ENCODE data around the gene IGLL5.

IGLL5 gene

DNA sequence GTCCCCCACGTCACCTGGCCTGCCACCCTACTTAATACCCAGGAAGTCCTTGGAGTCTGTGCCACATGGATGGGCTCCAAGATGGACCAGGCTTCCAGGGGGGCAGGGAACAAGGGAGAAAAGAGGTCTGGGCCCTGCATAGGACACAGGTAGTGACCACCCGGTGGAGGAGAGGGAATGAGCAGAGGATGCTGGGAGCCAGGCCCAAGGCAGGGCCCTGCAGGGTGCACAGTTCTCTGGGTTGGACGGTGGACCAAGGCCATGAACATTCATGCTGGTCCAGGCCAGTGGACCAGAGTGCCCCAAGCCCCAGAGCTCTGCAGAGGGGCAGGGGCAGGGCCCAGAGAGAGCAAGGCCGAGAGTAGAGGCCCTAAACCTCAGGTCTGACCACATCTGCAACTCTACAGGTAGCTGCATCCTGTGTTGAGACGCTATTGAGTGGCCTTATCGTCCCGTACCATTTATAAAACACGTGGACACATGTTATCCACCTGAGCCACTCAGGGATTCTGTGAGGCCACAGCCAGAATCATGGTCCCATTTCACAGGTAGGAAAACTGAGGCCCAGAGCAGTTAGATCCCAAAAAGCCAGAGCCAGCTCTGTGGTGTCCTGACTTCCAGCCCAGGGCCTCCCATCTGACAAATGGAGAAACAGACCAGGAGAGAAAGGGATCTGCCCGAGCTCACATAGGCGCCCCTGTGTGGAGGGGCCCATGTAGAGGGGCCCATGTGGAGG lies 46.4 kb downstream of the IGLL5 start:
- Histone ChIP-seq H3K4me3 (ENCODE audit: insufficient read depth, low read depth, low read length, poor library complexity, severe bottlenecking) (no peak overlapping the region), H3K27ac (ENCODE audit: insufficient read depth, low read length, poor library complexity, severe bottlenecking) (no peak overlapping the region), H3K4me1 (ENCODE audit: control insufficient read depth, insufficient read depth, low read length, poor library complexity, severe bottlenecking) (peaks cover 2% of the 10 kb centered on the region), H3K9me3 (ENCODE audit: control insufficient read depth, low read length) (no peaks in the 10 kb centered on the region), H3K27me3 (replicated peaks; ENCODE audit: control insufficient read depth, insufficient read depth, low read length, poor library complexity, severe bottlenecking) (no peaks in the 10 kb centered on the region), H3K36me3 (ENCODE audit: control insufficient read depth, insufficient read depth, low read length) (no peaks in the 10 kb centered on the region)
- DNase-seq, result no peak

DNA sequence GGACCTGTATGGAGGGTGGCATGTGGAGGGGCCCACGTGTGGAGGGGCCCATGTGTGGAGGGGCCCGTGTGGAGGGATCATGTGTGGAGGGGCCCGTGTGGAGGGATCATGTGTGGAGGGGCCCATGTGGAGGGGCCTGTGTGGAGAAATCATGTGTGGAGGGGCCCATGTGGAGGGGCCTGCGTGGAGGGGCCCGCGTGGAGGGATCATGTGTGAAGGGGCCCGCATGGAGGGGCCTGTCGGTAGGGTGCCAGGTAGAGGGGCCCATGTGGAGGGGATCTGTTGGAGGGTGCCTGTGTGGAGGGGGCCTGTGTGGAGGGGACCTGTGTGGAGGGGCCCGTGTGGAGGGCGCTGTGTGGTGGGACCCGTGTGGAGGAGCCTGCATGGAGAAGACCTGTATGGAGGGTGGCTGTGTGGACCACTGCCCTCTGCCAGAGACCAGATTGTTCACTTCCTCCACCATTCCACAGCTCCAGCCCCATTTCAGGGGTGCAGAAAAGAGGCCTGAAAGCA lies 47.0 kb downstream of the IGLL5 start:
- H3K4me1 ChIP-seq (ENCODE audit: control insufficient read depth, insufficient read depth, low read length, poor library complexity, severe bottlenecking), result no peaks in the 10 kb centered on the region
- H3K27ac ChIP-seq (ENCODE audit: insufficient read depth, low read length, poor library complexity, severe bottlenecking), result no peak overlapping the region
- H3K36me3 ChIP-seq (ENCODE audit: control insufficient read depth, insufficient read depth, low read length), result no peaks in the 10 kb centered on the region
- H3K4me3 ChIP-seq (ENCODE audit: insufficient read depth, low read depth, low read length, poor library complexity, severe bottlenecking), result no peak overlapping the region
- no peaks in the 10 kb centered on the region for H3K9me3 ChIP-seq (ENCODE audit: control insufficient read depth, low read length)
- no peaks in the 10 kb centered on the region for H3K27me3 ChIP-seq (replicated peaks; ENCODE audit: control insufficient read depth, insufficient read depth, low read length, poor library complexity, severe bottlenecking)
- DNase-seq, result no peak

DNA sequence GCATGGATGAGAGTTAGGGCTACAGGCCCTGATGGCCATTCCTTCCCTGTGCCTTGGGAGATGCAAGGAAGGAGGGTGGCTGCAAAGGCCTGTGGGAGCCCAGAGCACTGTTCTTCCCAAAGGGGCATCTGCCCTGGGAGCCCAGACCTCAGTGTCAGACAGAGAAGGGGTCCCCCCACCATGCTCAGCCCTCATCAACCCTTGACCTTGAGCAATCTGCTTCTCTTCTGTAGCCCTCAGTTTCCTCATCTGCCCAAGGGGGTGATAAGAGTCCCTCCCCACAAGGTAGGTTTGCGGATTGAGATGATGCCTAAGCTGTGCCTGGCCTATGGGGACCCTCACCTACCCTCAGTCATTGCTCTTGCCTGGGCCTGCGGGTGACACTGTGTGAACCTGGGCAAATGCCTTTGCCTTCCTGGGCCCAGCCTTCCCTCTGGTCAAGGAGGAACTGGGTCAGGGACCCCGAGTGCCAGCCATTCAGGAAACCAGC lies 47.5 kb downstream of the IGLL5 start:
- H3K4me3 ChIP-seq (ENCODE audit: insufficient read depth, low read depth, low read length, poor library complexity, severe bottlenecking), result no peak overlapping the region
- no peaks in the 10 kb centered on the region for H3K27me3 ChIP-seq (replicated peaks; ENCODE audit: control insufficient read depth, insufficient read depth, low read length, poor library complexity, severe bottlenecking)
- DNase-seq, result no peak
- H3K9me3 ChIP-seq (ENCODE audit: control insufficient read depth, low read length), result no peaks in the 10 kb centered on the region
- H3K36me3 ChIP-seq (ENCODE audit: control insufficient read depth, insufficient read depth, low read length), result no peaks in the 10 kb centered on the region
- H3K27ac ChIP-seq (ENCODE audit: insufficient read depth, low read length, poor library complexity, severe bottlenecking), result no peak overlapping the region
- H3K4me1 ChIP-seq (ENCODE audit: control insufficient read depth, insufficient read depth, low read length, poor library complexity, severe bottlenecking), result no peaks in the 10 kb centered on the region

DNA sequence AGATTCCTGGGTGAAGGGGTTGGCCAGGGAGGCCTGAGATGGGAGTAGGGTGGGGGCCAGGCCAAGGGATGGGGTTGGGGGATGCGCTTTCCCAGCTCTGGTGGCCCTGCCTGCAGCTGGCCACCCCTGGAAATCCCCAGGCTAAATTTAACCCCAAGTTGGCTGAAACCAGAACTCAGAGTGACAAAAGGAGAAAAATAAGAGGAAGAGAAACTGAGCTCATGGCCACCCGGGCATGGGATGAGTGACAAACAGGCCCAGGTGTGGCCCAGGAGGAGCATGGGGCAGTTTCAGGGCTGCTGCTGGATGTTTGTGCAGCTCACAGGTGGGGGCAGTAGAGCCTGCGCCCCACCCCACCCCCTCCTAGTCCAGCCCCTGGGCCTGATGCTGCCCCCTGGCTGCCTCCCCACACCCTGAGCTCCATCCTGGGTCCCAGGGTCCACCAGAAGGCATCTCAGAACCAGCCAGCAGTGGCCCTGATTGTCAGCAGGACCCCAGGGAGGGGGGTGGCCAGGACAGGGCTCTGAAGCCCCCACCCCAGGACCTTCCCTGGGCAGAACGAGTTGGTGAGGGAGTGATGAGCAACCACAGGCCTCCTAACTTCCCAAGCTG lies 48.0 kb downstream of the IGLL5 start:
- DNase-seq, result no peak
- no peaks in the 10 kb centered on the region for H3K27me3 ChIP-seq (replicated peaks; ENCODE audit: control insufficient read depth, insufficient read depth, low read length, poor library complexity, severe bottlenecking)

DNA sequence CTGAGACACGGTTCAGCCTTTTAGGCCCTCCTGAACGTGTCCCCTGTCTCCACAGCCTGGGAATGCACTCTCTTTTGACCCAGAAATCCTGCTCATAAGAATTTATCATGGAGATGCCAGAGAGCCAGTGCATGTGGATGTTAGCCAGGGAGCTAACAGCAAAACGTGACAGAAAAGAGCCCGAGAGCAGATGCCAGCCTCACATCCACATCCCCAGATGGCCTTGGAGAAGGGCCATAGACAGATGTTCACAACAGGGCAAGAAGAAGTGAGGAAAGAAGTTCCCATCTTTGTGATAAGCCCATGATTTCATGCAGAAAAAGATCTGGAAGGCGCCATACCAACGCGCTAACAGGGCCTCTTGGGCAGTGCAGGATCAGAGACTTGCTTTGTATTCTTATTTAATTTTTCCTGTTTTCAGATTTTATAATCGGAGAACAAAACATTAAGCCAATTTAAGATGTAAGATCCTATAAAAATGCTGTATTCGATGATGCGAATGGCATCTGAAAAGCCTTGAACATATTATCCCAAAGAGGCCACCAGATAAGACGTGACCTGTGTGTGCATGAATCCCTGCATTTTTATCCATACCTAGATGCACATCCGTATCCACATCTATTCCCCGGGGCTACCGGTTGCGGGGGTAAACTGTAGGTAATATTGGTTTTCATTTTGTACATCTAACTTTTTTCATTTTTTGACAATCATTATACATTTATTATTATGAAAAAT lies 48.7 kb downstream of the IGLL5 start:
- H3K36me3 ChIP-seq (ENCODE audit: control insufficient read depth, insufficient read depth, low read length), result no peaks in the 10 kb centered on the region
- DNase-seq, result no peak
- no peak overlapping the region for H3K4me3 ChIP-seq (ENCODE audit: insufficient read depth, low read depth, low read length, poor library complexity, severe bottlenecking)
- H3K27ac ChIP-seq (ENCODE audit: insufficient read depth, low read length, poor library complexity, severe bottlenecking), result no peak overlapping the region
- no peaks in the 10 kb centered on the region for H3K4me1 ChIP-seq (ENCODE audit: control insufficient read depth, insufficient read depth, low read length, poor library complexity, severe bottlenecking)
- H3K27me3 ChIP-seq (replicated peaks; ENCODE audit: control insufficient read depth, insufficient read depth, low read length, poor library complexity, severe bottlenecking), result no peaks in the 10 kb centered on the region
- no peaks in the 10 kb centered on the region for H3K9me3 ChIP-seq (ENCODE audit: control insufficient read depth, low read length)

More for the DNA sequence above, 48.0 kb downstream of the IGLL5 start:
- Histone ChIP-seq H3K4me3 (ENCODE audit: insufficient read depth, low read depth, low read length, poor library complexity, severe bottlenecking) (no peak overlapping the region), H3K36me3 (ENCODE audit: control insufficient read depth, insufficient read depth, low read length) (no peaks in the 10 kb centered on the region), H3K9me3 (ENCODE audit: control insufficient read depth, low read length) (no peaks in the 10 kb centered on the region), H3K4me1 (ENCODE audit: control insufficient read depth, insufficient read depth, low read length, poor library complexity, severe bottlenecking) (no peaks in the 10 kb centered on the region), H3K27ac (ENCODE audit: insufficient read depth, low read length, poor library complexity, severe bottlenecking) (no peak overlapping the region)

DNA sequence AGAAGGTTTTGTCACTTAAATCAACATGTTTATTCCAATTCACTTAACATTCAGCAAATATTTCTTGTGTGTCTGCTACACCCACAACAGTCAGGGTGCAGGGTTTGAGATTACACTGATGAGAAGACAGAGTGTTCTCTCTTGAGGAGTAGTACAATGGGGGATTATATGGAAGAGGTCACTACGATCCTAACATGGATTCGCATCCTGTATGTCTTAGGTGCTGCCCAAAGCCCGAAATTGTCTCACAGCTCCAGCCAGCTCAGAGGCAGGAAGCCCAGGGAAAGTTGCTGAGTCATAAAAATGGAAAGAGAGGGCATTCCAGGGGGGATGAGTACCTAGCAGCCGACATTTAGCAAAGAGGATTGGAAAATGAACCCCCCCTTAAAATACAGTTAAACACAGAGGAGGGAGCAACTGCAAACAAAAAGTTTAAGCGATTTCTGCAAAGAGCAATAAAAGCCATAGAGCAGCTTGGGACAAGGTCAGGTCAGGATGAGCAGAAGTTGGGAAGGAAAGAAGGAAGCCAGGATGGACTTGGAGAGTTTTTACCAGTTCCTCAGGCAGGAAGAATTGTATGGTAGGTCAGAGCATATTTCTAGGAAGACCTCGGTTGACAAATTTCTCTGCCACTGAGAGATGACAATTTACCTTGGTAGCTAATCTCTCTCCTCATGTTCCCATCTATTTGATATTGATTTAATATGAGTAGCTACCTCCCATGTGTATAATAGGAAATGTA lies 49.5 kb downstream of the IGLL5 start:
- no peaks in the 10 kb centered on the region for H3K27me3 ChIP-seq (replicated peaks; ENCODE audit: control insufficient read depth, insufficient read depth, low read length, poor library complexity, severe bottlenecking)
- no peak overlapping the region for H3K27ac ChIP-seq (ENCODE audit: insufficient read depth, low read length, poor library complexity, severe bottlenecking)
- no peaks in the 10 kb centered on the region for H3K36me3 ChIP-seq (ENCODE audit: control insufficient read depth, insufficient read depth, low read length)
- no peaks in the 10 kb centered on the region for H3K9me3 ChIP-seq (ENCODE audit: control insufficient read depth, low read length)
- DNase-seq, result no peak
- no peak overlapping the region for H3K4me3 ChIP-seq (ENCODE audit: insufficient read depth, low read depth, low read length, poor library complexity, severe bottlenecking)
- no peaks in the 10 kb centered on the region for H3K4me1 ChIP-seq (ENCODE audit: control insufficient read depth, insufficient read depth, low read length, poor library complexity, severe bottlenecking)

DNA sequence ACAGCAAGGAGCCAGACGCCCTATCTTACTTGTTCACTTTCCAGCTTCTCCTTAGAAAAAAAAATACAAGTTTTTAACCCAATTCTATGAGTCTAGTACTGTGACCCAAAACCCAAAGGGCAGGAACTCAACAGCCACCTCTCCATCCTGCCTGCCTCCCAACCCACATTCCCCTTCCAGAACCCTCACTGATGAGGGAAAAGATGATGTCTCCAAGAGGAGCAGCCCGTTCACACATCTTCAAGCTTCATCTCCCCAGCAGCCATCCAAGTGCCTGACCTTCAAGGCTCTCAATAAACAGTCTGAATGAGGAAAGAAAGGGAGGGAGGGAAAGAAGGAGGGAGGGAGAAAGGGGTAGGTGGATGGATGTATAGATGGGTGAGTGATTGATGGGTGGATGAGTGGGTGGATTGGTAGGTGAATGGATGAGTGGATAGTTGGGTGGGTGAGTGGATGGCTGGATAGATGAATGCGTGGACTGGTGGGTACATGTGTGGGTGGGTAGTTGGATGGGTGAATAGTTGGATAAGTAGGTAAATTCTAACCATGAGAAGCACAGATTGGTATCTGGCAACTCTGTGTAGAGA lies 50.4 kb downstream of the IGLL5 start:
- H3K27ac ChIP-seq (ENCODE audit: insufficient read depth, low read length, poor library complexity, severe bottlenecking), result no peak overlapping the region
- DNase-seq, result no peak
- H3K4me1 ChIP-seq (ENCODE audit: control insufficient read depth, insufficient read depth, low read length, poor library complexity, severe bottlenecking), result no peaks in the 10 kb centered on the region
- no peaks in the 10 kb centered on the region for H3K36me3 ChIP-seq (ENCODE audit: control insufficient read depth, insufficient read depth, low read length)
- H3K4me3 ChIP-seq (ENCODE audit: insufficient read depth, low read depth, low read length, poor library complexity, severe bottlenecking), result no peak overlapping the region
- H3K27me3 ChIP-seq (replicated peaks; ENCODE audit: control insufficient read depth, insufficient read depth, low read length, poor library complexity, severe bottlenecking), result no peaks in the 10 kb centered on the region
- no peaks in the 10 kb centered on the region for H3K9me3 ChIP-seq (ENCODE audit: control insufficient read depth, low read length)

DNA sequence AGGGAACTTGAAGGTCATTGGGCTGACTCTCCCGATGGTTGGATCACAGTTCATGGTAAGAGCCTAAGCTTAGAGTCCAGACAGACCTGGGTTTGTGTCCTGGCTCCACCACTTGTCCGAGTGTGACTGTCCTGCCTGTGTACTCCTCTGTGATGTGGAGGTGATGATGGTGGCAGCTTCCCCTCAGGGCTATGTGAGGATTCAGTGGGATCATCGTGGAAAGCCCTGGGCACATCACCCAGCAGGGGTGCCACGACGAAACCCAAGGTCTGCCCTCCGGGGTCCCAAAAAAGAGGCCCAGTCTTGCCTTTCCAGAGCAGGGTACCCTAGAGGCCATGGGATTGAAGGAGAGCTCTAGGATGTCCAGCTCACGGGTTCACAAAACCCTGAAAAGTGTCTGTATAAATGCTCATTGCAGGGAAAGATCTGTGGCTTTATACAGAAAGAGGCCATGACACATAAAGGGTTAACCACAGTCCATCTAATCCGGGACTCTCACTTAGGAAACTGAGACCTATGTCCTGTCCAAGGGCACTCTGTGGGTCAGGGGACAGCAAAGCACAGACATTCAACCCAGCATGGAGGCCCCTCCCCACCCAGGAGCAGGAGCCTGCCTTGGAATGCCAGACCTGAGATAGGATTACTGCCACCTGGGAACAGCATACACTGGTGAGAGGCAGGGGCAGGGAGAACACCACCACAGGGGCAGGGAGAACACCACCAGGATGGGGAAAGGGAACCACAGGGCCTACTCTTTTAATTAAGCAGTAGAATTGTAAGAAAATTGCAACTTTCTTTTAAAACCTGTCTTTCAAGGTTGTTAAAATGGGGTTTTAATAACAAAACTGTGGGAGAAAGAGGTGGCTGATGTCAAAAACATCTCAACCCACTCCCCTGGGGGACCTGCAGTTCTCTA lies 51.3 kb downstream of the IGLL5 start:
- Histone ChIP-seq H3K9me3 (ENCODE audit: control insufficient read depth, low read length) (no peaks in the 10 kb centered on the region), H3K36me3 (ENCODE audit: control insufficient read depth, insufficient read depth, low read length) (no peaks in the 10 kb centered on the region), H3K4me3 (ENCODE audit: insufficient read depth, low read depth, low read length, poor library complexity, severe bottlenecking) (no peak overlapping the region), H3K27ac (ENCODE audit: insufficient read depth, low read length, poor library complexity, severe bottlenecking) (no peak overlapping the region), H3K4me1 (ENCODE audit: control insufficient read depth, insufficient read depth, low read length, poor library complexity, severe bottlenecking) (no peaks in the 10 kb centered on the region), H3K27me3 (replicated peaks; ENCODE audit: control insufficient read depth, insufficient read depth, low read length, poor library complexity, severe bottlenecking) (no peaks in the 10 kb centered on the region)
- no peak for DNase-seq
